Stimulated activated CD8-positive, alpha-beta memory T cell treated with anti-CD3 and anti-CD28 coated beads, Interleukin-7, amount 100 ng/mL, for 48 hours (primary cell): ENCODE results near the gene COL16A1.

Experiments used
- DNase-seq, 2 donors: peaks; one replicate each; pipeline ENCODE4 v3.0.0-alpha.2; 2020; ENCODE audit warnings: low read depth in 1 of 2; ENCODE audit errors: extremely low read depth in 1 of 2

COL16A1 gene

GRCh38 chr1:31688233-31688918, 15.4 kb downstream of the COL16A1 start:
- DNase-seq, result no peak

- no peak for DNase-seq
These were observed 16.2 kb downstream of the COL16A1 start for GRCh38 chr1:31687601-31688000.

- no peak for DNase-seq
These were observed 18.0 kb downstream of the COL16A1 start for GRCh38 chr1:31685795-31686194.

GRCh38 chr1:31683997-31684396, 19.8 kb downstream of the COL16A1 start:
- DNase-seq, result no peak

- no peak for DNase-seq
These were observed 22.4 kb downstream of the COL16A1 start for GRCh38 chr1:31681415-31681814.

GRCh38 chr1:31679676-31680230, 24.1 kb downstream of the COL16A1 start:
- no peak for DNase-seq

- no peak for DNase-seq
These were observed 24.7 kb downstream of the COL16A1 start for GRCh38 chr1:31679091-31679490.

GRCh38 chr1:31678681-31679080, 25.1 kb downstream of the COL16A1 start:
- no peak for DNase-seq

GRCh38 chr1:31677949-31678348, 25.9 kb downstream of the COL16A1 start:
- DNase-seq, result no peak

GRCh38 chr1:31677401-31677800, 26.4 kb downstream of the COL16A1 start:
- DNase-seq, result no peak

GRCh38 chr1:31675756-31676155, 28.1 kb downstream of the COL16A1 start:
- no peak for DNase-seq

GRCh38 chr1:31675161-31675560, 28.7 kb downstream of the COL16A1 start:
- no peak for DNase-seq

GRCh38 chr1:31674626-31675025, 29.2 kb downstream of the COL16A1 start:
- DNase-seq, result no peak

GRCh38 chr1:31673433-31673832, 30.4 kb downstream of the COL16A1 start:
- no peak for DNase-seq

- DNase-seq, result no peak
These were observed 30.8 kb downstream of the COL16A1 start for GRCh38 chr1:31672986-31673385.

GRCh38 chr1:31671561-31672201, 32.1 kb downstream of the COL16A1 start:
- no peak for DNase-seq

- no peak for DNase-seq
These were observed 32.7 kb downstream of the COL16A1 start for GRCh38 chr1:31671147-31671546.

- DNase-seq, result no peak
These were observed 33.2 kb downstream of the COL16A1 start for GRCh38 chr1:31670593-31670964.

GRCh38 chr1:31669786-31670592, 33.8 kb downstream of the COL16A1 start:
- no peak for DNase-seq

GRCh38 chr1:31669433-31669785, 34.4 kb downstream of the COL16A1 start:
- DNase-seq, result no peak

- DNase-seq, result no peak
These were observed 35.4 kb downstream of the COL16A1 start for GRCh38 chr1:31668303-31668883.
